HepG2 (cell line): Measurements from ENCODE around the gene AP1AR. TPM values are rescaled to one million over a fixed set of nuclear protein-coding genes. Genes with fewer than 3 reads are reported as not detected.

Experiments
- CBFB ChIP-seq: sonication (generic); formaldehyde crosslinking; IDR thresholded peaks from 2 replicates; pipeline ENCODE4 v1.4.0; 2020; ENCODE audit warnings: missing genetic modification reagents
- DBP ChIP-seq: sonication (generic); formaldehyde crosslinking; IDR thresholded peaks from 2 replicates; pipeline ENCODE4 v1.4.0; 2020; ENCODE audit warnings: missing genetic modification reagents; ENCODE audit errors: not compliant biosample characterization
- FOSL1 ChIP-seq: sonication (generic); formaldehyde crosslinking; IDR thresholded peaks from 2 replicates; pipeline ENCODE4 v1.9.0; 2021; ENCODE audit warnings: missing genetic modification reagents, borderline replicate concordance
- FOXA3 ChIP-seq: IDR thresholded peaks from 2 replicates; pipeline ENCODE4 v1.6.1; 2016; ENCODE audit warnings: missing genetic modification reagents, missing compliant biosample characterization
- GABPB1 ChIP-seq: IDR thresholded peaks from 2 replicates; pipeline ENCODE4 v1.6.1; 2016; ENCODE audit warnings: mild to moderate bottlenecking, missing genetic modification reagents, moderate library complexity, missing compliant biosample characterization
- HHEX ChIP-seq: IDR thresholded peaks from 2 replicates; pipeline ENCODE4 v1.6.1; 2016; ENCODE audit warnings: control low read depth
- HMGXB3 ChIP-seq: sonication (generic); formaldehyde crosslinking; IDR thresholded peaks from 2 replicates; pipeline ENCODE4 v1.4.0; 2020; ENCODE audit warnings: missing genetic modification reagents, borderline replicate concordance
- JUND ChIP-seq: sonication (generic); formaldehyde crosslinking; IDR thresholded peaks from 2 replicates; pipeline ENCODE4 v1.8.0; 2022; ENCODE audit warnings: mild to moderate bottlenecking, missing genetic modification reagents
- MAFF ChIP-seq: IDR thresholded peaks from 2 replicates; pipeline ENCODE4 v1.6.1; 2011; ENCODE audit warnings: low read depth, low read length, improper control_type of control experiment
- MEIS2 ChIP-seq: sonication (generic); formaldehyde crosslinking; IDR thresholded peaks from 2 replicates; pipeline ENCODE4 v1.9.0; 2021; ENCODE audit warnings: mild to moderate bottlenecking, missing genetic modification reagents
- MIER3 ChIP-seq: IDR thresholded peaks from 2 replicates; pipeline ENCODE4 v1.6.1; 2016; ENCODE audit warnings: missing compliant biosample characterization, borderline replicate concordance
- NCOR1 ChIP-seq: fragments of 200-600 bp; sonication (generic); IDR thresholded peaks from 2 replicates; pipeline ENCODE4 v1.7.0; 2017; ENCODE audit warnings: antibody characterized with exemption, low read length, borderline replicate concordance
- NR2F2 ChIP-seq: IDR thresholded peaks from 2 replicates; pipeline ENCODE4 v1.6.1; 2012; ENCODE audit warnings: low read depth, inconsistent platforms, borderline replicate concordance
- NR2F6 ChIP-seq, 2 experiments: IDR thresholded peaks; 2 replicates each; pipeline ENCODE4 v1.6.1; 2016; ENCODE audit warnings: antibody characterized with exemption in 1 of 2, mild to moderate bottlenecking in 1 of 2
- SP5 ChIP-seq: IDR thresholded peaks from 2 replicates; pipeline ENCODE4 v1.6.1; 2016; ENCODE audit warnings: low read depth, borderline replicate concordance
- SRF ChIP-seq: IDR thresholded peaks from 2 replicates; pipeline ENCODE4 v1.6.1; 2011; ENCODE audit warnings: mild to moderate bottlenecking, low read depth, low read length, moderate library complexity
- ZBTB7B ChIP-seq: sonication (generic); formaldehyde crosslinking; IDR thresholded peaks from 2 replicates; pipeline ENCODE4 v1.4.0; 2020; ENCODE audit warnings: missing genetic modification reagents
- ZGPAT ChIP-seq: IDR thresholded peaks from 2 replicates; pipeline ENCODE4 v1.6.1; 2016; ENCODE audit warnings: mild to moderate bottlenecking
- ZNF331 ChIP-seq: sonication (generic); formaldehyde crosslinking; IDR thresholded peaks from 2 replicates; pipeline ENCODE4 v1.4.0; 2020; ENCODE audit warnings: missing genetic modification reagents
- ZNF589 ChIP-seq: sonication (generic); formaldehyde crosslinking; conservative IDR thresholded peaks from 2 replicates; pipeline ENCODE4 v1.8.0; 2022; ENCODE audit warnings: mild to moderate bottlenecking, moderate library complexity, missing genetic modification reagents
- ZNF766 ChIP-seq: sonication (generic); formaldehyde crosslinking; IDR thresholded peaks from 2 replicates; pipeline ENCODE4 v1.5.0; 2020; ENCODE audit warnings: missing genetic modification reagents, borderline replicate concordance
- ZSCAN21 ChIP-seq: sonication (generic); formaldehyde crosslinking; IDR thresholded peaks from 2 replicates; pipeline ENCODE4 v1.8.0; 2022; ENCODE audit warnings: mild to moderate bottlenecking, missing genetic modification reagents, moderate library complexity, borderline replicate concordance
- polyA plus RNA-seq, 8 experiments: library from polyadenylated mRNA; depleted of rRNA in 3 of 8; stranded (reverse) in 7 of 8; unstranded in 1 of 8; fragments of >200 nt; fragmentation: Illumina TruSeq in 4 of 8; extraction: Trizol in 4 of 8; gene quantifications; 2 replicates each; pipeline versions ENCODE4 v1.2.1 to v1.2.3, GENCODE V29; 2011 to 2016; ENCODE audit warnings: low read depth in 4 of 8, missing spikeins in 1 of 8, mixed read lengths in 1 of 8; ENCODE audit not compliant: insufficient read depth in 1 of 8
- total RNA-seq, 5 experiments: library from RNA; depleted of rRNA; stranded (reverse); fragments of >200 nt; fragmentation: Illumina TruSeq; extraction: Trizol; gene quantifications; 2 replicates each; pipeline ENCODE4 v1.2.3, GENCODE V29; 2016; ENCODE audit warnings: low read depth in 1 of 5
- TF ChIP-seq, protein P1 (sequence below): IDR thresholded peaks from 2 replicates; pipeline ENCODE4 v1.6.1; 2016; ENCODE audit warnings: low read depth, borderline replicate concordance

The AP1AR gene
- total and polyA plus RNA-seq, 2 of the 13 experiments (the other 11 are each of a cell fraction or from before 2014, with no cell fraction given): 24.9 to 39.9 TPM

DNA sequence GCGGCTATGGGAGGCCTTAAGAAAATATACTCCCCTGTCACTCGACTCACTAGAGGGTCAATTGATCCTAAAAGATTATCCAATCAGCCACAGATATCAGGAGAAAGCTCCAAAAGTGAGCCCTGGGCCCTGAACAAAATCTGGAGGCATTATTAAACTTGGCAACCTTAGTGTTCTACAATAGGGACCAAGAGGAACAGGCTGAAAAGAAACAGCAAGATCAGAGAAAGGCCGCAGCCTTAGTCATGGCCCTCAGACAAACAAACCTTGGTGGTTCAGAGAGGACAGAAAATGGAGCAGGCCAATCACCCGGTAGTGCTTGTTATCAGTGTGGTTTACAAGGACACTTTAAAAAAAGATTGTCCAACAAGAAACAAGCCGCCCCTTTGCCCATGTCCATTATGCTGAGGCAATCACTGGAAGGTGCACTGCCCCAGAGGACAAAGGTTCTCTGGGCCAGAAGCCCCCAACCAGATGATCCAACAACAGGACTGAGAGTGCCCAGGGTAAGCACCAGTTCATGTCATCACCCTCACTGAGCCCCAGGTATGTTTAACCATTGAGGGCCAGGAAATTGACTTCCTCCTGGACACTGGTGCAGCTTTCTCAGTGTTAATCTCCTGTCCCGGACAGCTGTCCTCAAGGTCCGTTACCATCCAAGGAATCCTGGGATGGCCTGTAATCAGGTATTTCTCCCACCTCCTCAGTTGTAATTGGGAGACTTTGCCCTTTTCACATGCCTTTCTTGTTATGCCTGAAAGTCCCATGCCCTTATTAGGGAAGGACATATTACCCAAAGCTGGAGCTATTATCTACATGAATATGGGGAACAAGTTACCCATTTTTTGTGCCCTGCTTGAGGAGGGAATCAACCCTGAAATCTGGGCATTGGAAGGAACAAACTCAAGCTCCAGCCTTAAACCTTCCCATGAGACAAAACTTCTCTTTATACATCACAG is 23.2 kb upstream of the AP1AR start (continued):
- TF ChIP-seq ZGPAT (CRISPR knock-in tag) (peak; percentile 92), ZNF589 (peak; percentile 43), FOSL1 (CRISPR knock-in tag) (peak; percentile 80), SP5 (peak; percentile 64), HHEX (CRISPR knock-in tag) (peak; percentile 51; the same call in 1 of the 2 replicates), NR2F6 (IDR thresholded peaks at IDR 0.05) (peak; percentile 69), NR2F6 (CRISPR knock-in tag; IDR thresholded peaks at IDR 0.05) (peak; percentile 69), ZSCAN21 (CRISPR knock-in tag) (peak; percentile 78), MEIS2 (0 out of 2 replicates have a peak, but pooled peaks have one; percentile 75), ZNF331 (CRISPR knock-in tag) (peak; percentile 30; the same call in 1 of the 2 replicates), SRF (peak; percentile 95), NCOR1 (peak; percentile 73; the same call in 1 of the 2 replicates), MIER3 (CRISPR knock-in tag) (peak; percentile 92; the same call in 1 of the 2 replicates), FOXA3 (CRISPR knock-in tag) (peak; percentile 84), DBP (peak; percentile 43), ZBTB7B (peak; percentile 97), GABPB1 (CRISPR knock-in tag) (peak; percentile 51), HMGXB3 (CRISPR knock-in tag) (peak; percentile 57; the same call in 1 of the 2 replicates), MAFF (peak; percentile 35; the same call in 1 of the 2 replicates), ZNF766 (CRISPR knock-in tag) (0 out of 2 replicates have a peak, but pooled peaks have one; percentile 30), JUND (CRISPR knock-in tag) (peak; percentile 63; the same call in 1 of the 2 replicates), NR2F2 (peak; percentile 30), CBFB (CRISPR knock-in tag) (peak; percentile 57; the same call in 1 of the 2 replicates)
- TF ChIP-seq, protein P1, sequence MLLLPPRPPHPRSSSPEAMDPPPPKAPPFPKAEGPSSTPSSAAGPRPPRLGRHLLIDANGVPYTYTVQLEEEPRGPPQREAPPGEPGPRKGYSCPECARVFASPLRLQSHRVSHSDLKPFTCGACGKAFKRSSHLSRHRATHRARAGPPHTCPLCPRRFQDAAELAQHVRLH (CRISPR knock-in tag): peak; percentile 77; the same call in 1 of the 2 replicates
